Esophagus squamous epithelium (tissue), 4 donors: ENCODE measurements around the gene SERINC3.

Experiments used
- CTCF ChIP-seq, 6 experiments: fragments of 450-650 bp in 4 of 6; fragments of 200-600 bp in 2 of 6; sonication (generic) in 2 of 6; IDR thresholded peaks; one replicate each; pipeline ENCODE4 v1.5.1; 2016 to 2019; ENCODE audit warnings: antibody characterized with exemption in 6 of 6, mild to moderate bottlenecking in 4 of 6, moderate library complexity in 4 of 6
- POLR2A ChIP-seq, 4 donors: fragments of 450-650 bp; IDR thresholded peaks; one replicate each; pipeline ENCODE4 v1.6.1; 2017; ENCODE audit warnings: antibody characterized with exemption in 4 of 4, mild to moderate bottlenecking in 4 of 4, moderate library complexity in 3 of 4

- TF ChIP-seq CTCF (IDR thresholded peaks at IDR 0.05) (no peak), POLR2A (IDR thresholded peaks at IDR 0.05) (no peak)
These were observed 21.6 kb downstream of the SERINC3 start for GRCh38 chr20:44500221-44500620.
